ENCODE data around the gene NATD1. TPM values are rescaled to one million over a fixed set of nuclear protein-coding genes. Genes with fewer than 3 reads are reported as not detected.

NATD1 gene
- polyA plus RNA-seq, 2 of the 4 experiments (the other 2 are of a cell fraction) = 1.1 to 1.6 TPM

DNA sequence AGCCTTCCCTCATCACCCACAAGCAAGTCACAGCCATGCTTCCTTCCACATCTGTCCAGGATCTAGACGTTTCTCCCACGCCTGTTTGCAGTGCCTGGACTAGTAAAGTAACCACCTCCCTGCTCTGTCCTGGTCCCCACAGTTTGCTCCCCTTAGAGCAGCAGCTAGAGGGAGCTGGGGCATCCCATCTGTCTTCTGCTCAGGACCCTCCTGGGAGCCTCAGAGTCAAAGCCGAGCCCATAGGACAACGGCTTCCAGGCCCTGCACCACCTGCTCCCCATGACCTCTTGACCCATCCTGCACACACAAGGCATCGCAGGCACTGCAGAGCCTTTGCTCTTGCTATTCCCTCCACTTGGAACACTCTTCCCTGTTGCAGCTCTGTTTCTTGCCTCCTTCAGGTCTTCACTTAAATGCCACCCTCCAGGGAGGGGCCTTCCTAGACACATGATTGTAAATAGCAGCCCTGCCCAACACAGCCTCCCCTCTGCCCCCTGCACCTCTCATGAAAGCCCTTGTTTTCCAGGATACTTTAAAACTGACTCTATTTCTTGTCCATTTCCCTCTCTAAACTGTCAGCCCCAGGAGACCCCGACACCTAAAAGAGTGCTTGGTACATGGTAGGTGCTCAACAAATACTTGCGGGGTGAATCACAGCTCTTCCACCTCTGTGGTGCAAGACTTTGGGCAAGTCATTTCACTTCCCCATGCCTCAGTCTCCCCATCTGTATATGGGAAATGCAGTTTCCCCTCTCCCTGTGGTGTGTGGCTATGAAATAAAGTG lies 3.1 kb downstream of the NATD1 start:
- 60% methylated on average over 7 of the region's 7 CpGs for WGBS (ENCODE audit: missing lambda C conversion rate)
- H3K4me3 ChIP-seq = no peak overlapping the region
- H3K9me3 ChIP-seq = no peaks in the 10 kb centered on the region
- TF ChIP-seq RNF2 (IDR thresholded peaks at IDR 0.05; ENCODE audit: borderline replicate concordance, low read depth) (no peak), CHD2 (IDR thresholded peaks at IDR 0.05; ENCODE audit: low read length, partially characterized antibody) (no peak), ESRRA (IDR thresholded peaks at IDR 0.05; ENCODE audit: borderline replicate concordance, low read length) (no peak), ZC3H11A (IDR thresholded peaks at IDR 0.05) (no peak), RCOR1 (IDR thresholded peaks at IDR 0.05; ENCODE audit: low read depth, low read length) (no peak), RFX5 (IDR thresholded peaks at IDR 0.05) (no peak), CHD4 (IDR thresholded peaks at IDR 0.05; ENCODE audit: borderline replicate concordance) (no peak), TFCP2L1 (CRISPR knock-in tag; IDR thresholded peaks at IDR 0.05) (no peak), ZSCAN20 (CRISPR knock-in tag; IDR thresholded peaks at IDR 0.05) (no peak), HEYL (CRISPR knock-in tag; IDR thresholded peaks at IDR 0.05) (no peak), POLR2A (IDR thresholded peaks at IDR 0.05; ENCODE audit: low read length) (no peak), HOXA7 (CRISPR knock-in tag; IDR thresholded peaks at IDR 0.05) (no peak), SMC3 (IDR thresholded peaks at IDR 0.05) (no peak)
- TF ChIP-seq, protein P1, sequence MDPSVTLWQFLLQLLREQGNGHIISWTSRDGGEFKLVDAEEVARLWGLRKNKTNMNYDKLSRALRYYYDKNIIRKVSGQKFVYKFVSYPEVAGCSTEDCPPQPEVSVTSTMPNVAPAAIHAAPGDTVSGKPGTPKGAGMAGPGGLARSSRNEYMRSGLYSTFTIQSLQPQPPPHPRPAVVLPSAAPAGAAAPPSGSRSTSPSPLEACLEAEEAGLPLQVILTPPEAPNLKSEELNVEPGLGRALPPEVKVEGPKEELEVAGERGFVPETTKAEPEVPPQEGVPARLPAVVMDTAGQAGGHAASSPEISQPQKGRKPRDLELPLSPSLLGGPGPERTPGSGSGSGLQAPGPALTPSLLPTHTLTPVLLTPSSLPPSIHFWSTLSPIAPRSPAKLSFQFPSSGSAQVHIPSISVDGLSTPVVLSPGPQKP (IDR thresholded peaks at IDR 0.05; ENCODE audit: low read depth, low read length) = no peak
- TF ChIP-seq, protein P2, sequence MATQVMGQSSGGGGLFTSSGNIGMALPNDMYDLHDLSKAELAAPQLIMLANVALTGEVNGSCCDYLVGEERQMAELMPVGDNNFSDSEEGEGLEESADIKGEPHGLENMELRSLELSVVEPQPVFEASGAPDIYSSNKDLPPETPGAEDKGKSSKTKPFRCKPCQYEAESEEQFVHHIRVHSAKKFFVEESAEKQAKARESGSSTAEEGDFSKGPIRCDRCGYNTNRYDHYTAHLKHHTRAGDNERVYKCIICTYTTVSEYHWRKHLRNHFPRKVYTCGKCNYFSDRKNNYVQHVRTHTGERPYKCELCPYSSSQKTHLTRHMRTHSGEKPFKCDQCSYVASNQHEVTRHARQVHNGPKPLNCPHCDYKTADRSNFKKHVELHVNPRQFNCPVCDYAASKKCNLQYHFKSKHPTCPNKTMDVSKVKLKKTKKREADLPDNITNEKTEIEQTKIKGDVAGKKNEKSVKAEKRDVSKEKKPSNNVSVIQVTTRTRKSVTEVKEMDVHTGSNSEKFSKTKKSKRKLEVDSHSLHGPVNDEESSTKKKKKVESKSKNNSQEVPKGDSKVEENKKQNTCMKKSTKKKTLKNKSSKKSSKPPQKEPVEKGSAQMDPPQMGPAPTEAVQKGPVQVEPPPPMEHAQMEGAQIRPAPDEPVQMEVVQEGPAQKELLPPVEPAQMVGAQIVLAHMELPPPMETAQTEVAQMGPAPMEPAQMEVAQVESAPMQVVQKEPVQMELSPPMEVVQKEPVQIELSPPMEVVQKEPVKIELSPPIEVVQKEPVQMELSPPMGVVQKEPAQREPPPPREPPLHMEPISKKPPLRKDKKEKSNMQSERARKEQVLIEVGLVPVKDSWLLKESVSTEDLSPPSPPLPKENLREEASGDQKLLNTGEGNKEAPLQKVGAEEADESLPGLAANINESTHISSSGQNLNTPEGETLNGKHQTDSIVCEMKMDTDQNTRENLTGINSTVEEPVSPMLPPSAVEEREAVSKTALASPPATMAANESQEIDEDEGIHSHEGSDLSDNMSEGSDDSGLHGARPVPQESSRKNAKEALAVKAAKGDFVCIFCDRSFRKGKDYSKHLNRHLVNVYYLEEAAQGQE (IDR thresholded peaks at IDR 0.05) = no peak
- TF ChIP-seq, protein P3, sequence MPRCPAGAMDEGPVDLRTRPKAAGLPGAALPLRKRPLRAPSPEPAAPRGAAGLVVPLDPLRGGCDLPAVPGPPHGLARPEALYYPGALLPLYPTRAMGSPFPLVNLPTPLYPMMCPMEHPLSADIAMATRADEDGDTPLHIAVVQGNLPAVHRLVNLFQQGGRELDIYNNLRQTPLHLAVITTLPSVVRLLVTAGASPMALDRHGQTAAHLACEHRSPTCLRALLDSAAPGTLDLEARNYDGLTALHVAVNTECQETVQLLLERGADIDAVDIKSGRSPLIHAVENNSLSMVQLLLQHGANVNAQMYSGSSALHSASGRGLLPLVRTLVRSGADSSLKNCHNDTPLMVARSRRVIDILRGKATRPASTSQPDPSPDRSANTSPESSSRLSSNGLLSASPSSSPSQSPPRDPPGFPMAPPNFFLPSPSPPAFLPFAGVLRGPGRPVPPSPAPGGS (IDR thresholded peaks at IDR 0.05) = no peak
- TF ChIP-seq, protein P4, sequence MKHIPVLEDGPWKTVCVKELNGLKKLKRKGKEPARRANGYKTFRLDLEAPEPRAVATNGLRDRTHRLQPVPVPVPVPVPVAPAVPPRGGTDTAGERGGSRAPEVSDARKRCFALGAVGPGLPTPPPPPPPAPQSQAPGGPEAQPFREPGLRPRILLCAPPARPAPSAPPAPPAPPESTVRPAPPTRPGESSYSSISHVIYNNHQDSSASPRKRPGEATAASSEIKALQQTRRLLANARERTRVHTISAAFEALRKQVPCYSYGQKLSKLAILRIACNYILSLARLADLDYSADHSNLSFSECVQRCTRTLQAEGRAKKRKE (CRISPR knock-in tag; IDR thresholded peaks at IDR 0.05; ENCODE audit: low read depth) = no peak
- ChIA-PET CTCF (interaction anchor here (1.0 to 8.2 kb wide), 7 partner anchors 10 to 131 kb away, joined by 4 to 52 read pairs (median 6); no protein-coding TSS in a partner anchor), POLR2A (no interaction called here)
- DNase-seq (ENCODE audit: low read depth in 1 of 2, low spot score in 1 of 2) = no peak
- H3K4me1 ChIP-seq = peaks cover 6% of the 10 kb centered on the region; the same call in 1 of the 3 replicates
- FAIRE-seq = no peak
- H3K27ac ChIP-seq = no peak overlapping the region
- ATAC-seq = peak; percentile 3 to 20; a peak in 4 of 6 replicates
- no peak overlapping the region for H3K4me2 ChIP-seq

DNA sequence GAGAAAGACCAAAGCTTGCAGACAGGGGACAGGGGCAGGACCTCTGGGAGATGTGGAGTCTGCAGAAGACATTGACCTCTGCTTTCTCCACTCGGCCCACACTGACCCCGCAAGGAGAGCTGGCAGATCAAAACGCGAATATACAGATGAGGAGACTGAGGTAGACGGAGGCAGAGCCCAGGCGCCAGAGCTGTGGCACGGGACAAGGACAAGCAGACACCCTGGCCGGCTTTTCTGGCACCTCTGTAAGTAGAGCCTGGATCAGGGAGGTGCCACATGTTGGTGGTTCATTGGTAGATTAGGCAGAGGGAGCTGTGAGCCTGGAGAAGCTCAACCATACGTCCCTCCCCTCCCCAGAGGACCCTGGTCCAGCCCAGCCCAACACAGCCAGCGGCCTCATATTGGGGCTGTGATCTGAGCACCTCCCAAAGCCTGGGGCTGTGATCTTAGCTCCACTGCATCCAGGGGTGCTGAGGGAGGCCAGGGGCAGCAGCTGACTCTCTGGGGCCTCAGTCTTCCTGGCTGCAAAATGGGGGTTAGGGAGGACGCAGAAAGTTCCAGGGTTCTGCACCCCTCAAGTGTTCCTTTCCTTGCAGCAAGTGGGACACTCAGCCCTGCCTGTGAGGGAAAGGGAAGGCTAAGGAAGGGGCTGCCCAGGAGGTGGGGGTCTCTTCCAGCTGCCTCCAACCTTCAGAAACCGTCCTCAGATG lies 4.0 kb downstream of the NATD1 start:
- FAIRE-seq (no peak), ATAC-seq (no peak), DNase-seq (ENCODE audit: low read depth in 1 of 2, low spot score in 1 of 2) (no peak)
- Histone ChIP-seq H3K4me1 (peaks cover 6% of the 10 kb centered on the region; the same call in 1 of the 3 replicates), H3K9me3 (no peaks in the 10 kb centered on the region), H3K4me2 (no peak overlapping the region), H3K27ac (no peak overlapping the region), H3K4me3 (no peak overlapping the region)
- ChIA-PET POLR2A (no interaction called here), CTCF (interaction anchor here (0.8 to 8.2 kb wide), 10 partner anchors 9 to 264 kb away, joined by 3 to 52 read pairs (median 6); no protein-coding TSS in a partner anchor)
- TF ChIP-seq RCOR1 (IDR thresholded peaks at IDR 0.05; ENCODE audit: low read depth, low read length) (no peak), JUN (IDR thresholded peaks at IDR 0.05) (no peak), RAD21 (conservative IDR thresholded peaks at IDR 0.05 in 1 of 2, IDR thresholded peaks at IDR 0.05 in 1 of 2) (no peak), HOXA7 (CRISPR knock-in tag; IDR thresholded peaks at IDR 0.05) (no peak)
- TF ChIP-seq, protein P5, sequence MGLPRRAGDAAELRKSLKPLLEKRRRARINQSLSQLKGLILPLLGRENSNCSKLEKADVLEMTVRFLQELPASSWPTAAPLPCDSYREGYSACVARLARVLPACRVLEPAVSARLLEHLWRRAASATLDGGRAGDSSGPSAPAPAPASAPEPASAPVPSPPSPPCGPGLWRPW (IDR thresholded peaks at IDR 0.05) = no peak
- 78% methylated on average over 12 of the region's 12 CpGs for WGBS (ENCODE audit: missing lambda C conversion rate)

All from A549 (cell line).